ENCODE measurements around the gene SPATA13. TPM values are rescaled to one million over a fixed set of nuclear protein-coding genes. Genes with fewer than 3 reads are reported as not detected.

Gene SPATA13
- total RNA-seq, 1 donor from 2014 or later, result 2.2 TPM

- no peak for ATAC-seq
Measured at GRCh38 chr13:24168392-24168750, 7.9 kb downstream of the SPATA13 start.

GRCh38 chr13:24168979-24169378 lies 8.5 kb downstream of the SPATA13 start:
- no peak for ATAC-seq

GRCh38 chr13:24172071-24172470 lies 11.6 kb downstream of the SPATA13 start:
- no peak for ATAC-seq

- ATAC-seq, result no peak
Measured at GRCh38 chr13:24173795-24174194, 13.3 kb downstream of the SPATA13 start.

GRCh38 chr13:24175847-24176246 lies 15.3 kb downstream of the SPATA13 start:
- ATAC-seq, result no peak

- no peak for ATAC-seq
Measured at GRCh38 chr13:24176351-24177101, 16.0 kb downstream of the SPATA13 start.

GRCh38 chr13:24178847-24179485 lies 18.4 kb downstream of the SPATA13 start:
- peak; percentile 22 for ATAC-seq

- no peak for ATAC-seq
Measured at GRCh38 chr13:24179486-24179850, 18.9 kb downstream of the SPATA13 start.

- ATAC-seq, result no peak
Measured at GRCh38 chr13:24180750-24181377, 20.3 kb downstream of the SPATA13 start.

- no peak for ATAC-seq
Measured at GRCh38 chr13:24181991-24182702, 21.6 kb downstream of the SPATA13 start.

GRCh38 chr13:24182703-24183081 lies 22.2 kb downstream of the SPATA13 start:
- ATAC-seq, result no peak

GRCh38 chr13:24183741-24184182 lies 23.2 kb downstream of the SPATA13 start:
- no peak for ATAC-seq

- no peak for ATAC-seq
Measured at GRCh38 chr13:24184265-24184841, 23.8 kb downstream of the SPATA13 start.

- ATAC-seq, result no peak
Measured at GRCh38 chr13:24184882-24185281, 24.4 kb downstream of the SPATA13 start.

GRCh38 chr13:24185591-24186232 lies 25.2 kb downstream of the SPATA13 start:
- ATAC-seq, result no peak

- peak; percentile 41 for ATAC-seq
Measured at GRCh38 chr13:24187185-24187584, 26.7 kb downstream of the SPATA13 start.

GRCh38 chr13:24192057-24192810 lies 31.7 kb downstream of the SPATA13 start:
- no peak for ATAC-seq

GRCh38 chr13:24192811-24193162 lies 32.3 kb downstream of the SPATA13 start:
- no peak for ATAC-seq

- no peak for ATAC-seq
Measured at GRCh38 chr13:24194447-24194846, 33.9 kb downstream of the SPATA13 start.

GRCh38 chr13:24195626-24196025 lies 35.1 kb downstream of the SPATA13 start:
- ATAC-seq, result no peak

- no peak for ATAC-seq
Measured at GRCh38 chr13:24196593-24197197, 36.2 kb downstream of the SPATA13 start.
